ENCODE measurements around the gene DECR2.
"Not testable (repeated sequence)": the region's sequence is repeated elsewhere in the genome, so short reads cannot be mapped to it uniquely, and the experiment has no call there.

The DECR2 gene

DNA sequence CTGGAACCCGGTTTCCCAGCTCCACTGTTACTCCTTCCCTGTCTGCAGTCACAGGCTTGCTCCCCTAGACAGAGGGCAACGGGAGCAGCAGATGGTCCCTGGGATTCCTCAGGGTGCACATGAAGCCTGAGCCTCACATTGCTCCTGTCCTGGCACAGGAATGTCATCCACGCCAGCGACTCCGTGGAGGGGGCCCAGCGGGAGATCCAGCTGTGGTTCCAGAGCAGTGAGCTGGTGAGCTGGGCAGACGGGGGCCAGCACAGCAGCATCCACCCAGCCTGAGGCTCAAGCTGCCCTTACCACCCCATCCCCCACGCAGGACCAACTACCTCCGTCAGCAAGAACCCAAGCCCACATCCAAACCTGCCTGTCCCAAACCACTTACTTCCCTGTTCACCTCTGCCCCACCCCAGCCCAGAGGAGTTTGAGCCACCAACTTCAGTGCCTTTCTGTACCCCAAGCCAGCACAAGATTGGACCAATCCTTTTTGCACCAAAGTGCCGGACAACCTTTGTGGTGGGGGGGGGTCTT, 1.6 kb upstream of the DECR2 start:
- no peak for DNase-seq (ENCODE audit: low spot score)

DNA sequence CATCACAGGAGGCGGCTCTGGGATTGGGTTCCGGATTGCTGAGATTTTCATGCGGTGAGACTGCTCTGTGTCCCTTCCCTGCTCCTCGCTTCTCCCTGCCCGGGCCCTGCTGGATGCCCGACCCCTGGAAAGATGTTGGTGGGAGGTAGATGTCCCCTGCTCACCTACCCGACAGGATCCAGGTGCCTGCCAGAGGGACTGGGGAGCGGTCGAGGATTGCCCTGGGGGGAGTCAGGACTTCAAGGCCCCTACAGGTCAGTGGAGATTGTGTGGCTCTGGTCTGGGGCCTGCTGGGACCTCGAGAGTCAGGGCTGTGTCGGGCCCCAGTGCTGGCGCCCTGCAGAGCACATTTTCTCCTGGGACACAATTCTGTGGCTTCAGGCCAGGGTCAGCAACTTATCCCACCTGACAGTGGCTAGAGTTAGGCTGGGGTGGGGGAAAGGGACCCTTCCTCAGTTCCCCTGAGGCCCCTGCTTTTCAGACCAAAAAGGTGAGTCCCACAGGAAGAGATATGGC, 3.3 kb downstream of the DECR2 start:
- no peak for DNase-seq (ENCODE audit: low spot score)

DNA sequence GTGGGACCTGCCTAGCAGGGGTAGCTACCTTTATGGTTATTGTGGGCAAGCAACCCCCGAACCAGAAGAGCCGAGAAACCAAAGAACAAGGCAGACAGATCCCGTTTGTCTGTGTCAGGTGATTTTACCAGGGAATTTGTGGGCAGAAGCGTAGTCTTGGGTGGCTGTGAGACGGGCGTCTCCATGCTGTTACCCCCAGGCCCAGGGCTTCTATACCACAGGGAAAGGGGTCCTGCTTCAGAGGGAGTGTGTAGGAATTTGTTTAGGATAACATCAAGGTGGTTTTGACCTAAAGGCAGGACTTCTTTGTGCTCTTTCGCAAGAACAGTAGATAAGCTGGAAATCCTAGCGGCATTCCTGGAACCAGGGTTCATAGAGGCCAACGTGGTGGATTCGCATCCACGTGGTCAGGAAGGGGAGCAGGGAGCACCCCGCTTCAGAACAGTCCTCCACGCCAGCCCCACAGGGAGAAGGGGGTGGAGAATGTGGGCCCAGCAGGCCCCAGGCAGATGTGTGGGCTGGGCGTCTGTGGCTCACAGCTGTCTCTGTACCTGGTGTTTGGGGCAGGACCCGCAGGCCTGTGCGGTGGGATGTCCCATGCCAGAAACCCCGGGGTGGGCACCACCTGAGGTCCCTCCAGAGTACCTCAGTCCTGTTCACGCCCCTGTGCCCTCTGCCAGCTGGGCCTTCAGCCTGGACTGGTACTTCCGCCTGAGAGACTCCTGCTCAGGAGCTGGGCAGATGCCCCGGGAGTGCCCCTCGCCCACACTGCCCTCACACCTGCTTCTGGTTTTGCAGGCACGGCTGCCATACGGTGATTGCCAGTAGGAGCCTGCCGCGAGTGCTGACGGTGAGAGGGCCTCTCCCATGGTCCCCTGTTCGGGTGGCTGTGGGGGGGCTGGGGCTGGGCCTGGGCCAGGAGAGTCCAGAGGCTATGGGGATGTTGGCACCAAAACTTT, 4.1 kb downstream of the DECR2 start:
- DNase-seq (ENCODE audit: low spot score) = no peak

DNA sequence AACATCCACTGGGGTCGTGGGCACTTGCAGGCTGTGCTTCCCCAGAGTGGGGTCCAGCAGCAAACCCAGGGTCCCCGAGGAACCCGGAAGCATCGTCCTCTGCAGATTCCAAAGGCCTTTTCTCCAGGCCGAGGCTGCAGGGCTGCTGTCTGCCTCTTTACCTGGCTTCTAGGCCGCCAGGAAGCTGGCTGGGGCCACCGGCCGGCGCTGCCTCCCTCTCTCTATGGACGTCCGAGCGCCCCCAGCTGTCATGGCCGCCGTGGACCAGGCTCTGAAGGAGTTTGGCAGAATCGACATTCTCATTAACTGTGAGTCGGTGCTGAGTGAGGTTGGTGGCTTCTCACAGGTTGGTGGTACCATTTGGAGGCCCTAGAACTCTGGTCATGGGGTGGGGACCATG, 5.6 kb downstream of the DECR2 start:
- no peak for DNase-seq (ENCODE audit: low spot score)

DNA sequence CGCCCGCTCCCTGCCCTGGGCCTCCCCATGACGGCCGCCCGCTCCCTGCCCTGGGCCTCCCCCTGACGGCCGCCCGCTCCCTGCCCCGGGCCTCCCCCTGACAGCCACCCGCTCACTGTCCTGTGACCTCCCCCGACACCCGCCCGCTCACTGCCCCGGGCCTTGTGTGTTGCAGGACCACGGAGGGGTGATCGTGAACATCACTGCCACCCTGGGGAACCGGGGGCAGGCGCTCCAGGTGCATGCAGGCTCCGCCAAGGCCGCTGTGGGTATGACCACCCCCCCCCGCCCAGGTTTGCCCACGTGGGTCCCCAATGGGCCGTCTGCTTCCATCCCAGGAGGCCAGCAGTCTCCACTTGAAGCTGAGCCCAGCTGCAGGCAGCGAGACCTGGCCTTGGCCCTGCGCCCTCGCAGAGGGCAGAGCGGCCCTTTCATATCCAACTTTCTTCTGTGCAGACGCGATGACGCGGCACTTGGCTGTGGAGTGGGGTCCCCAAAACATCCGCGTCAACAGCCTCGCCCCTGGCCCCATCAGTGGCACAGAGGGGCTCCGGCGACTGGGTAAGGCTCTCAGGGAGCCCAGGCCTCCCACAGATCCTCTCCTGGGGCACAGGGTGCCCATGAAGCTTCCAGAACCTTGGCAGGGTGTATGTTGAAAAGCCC, 9.0 kb downstream of the DECR2 start:
- no peak for DNase-seq (ENCODE audit: low spot score)

DNA sequence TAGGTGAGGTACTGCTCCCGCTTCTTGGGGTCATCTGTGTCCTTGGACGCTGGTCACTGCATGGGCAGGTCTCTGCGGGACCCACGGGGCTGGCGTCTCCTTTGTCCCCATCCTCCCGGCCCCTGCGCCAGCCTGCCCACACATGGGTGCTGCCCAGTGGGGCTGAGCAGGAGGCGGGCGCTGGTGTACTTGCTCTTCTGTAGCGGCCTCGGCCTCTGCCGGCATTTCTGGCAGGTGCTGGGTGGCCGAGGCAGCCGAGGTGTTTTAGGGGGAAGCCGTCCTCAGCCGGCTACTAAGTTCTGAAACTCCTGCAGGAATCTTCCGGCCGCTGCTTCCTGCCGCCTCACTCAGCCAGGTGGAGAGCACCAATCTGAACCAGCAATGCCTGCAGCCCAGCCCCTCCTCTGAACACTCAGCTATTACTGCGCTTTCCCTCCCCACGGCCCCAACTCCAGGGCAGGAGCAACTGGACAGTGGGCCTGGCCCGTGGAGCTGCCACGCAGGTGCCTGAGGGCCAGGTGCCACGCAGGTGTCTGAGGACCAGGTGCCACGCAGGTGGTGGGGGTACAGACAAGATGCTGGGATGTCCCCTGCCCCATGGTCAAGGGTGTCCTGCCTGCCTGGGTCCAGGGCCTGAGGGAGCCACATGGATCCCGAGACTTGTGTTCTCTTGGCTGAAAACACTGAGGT, 10.0 kb downstream of the DECR2 start:
- no peak for DNase-seq (ENCODE audit: low spot score)

DNA sequence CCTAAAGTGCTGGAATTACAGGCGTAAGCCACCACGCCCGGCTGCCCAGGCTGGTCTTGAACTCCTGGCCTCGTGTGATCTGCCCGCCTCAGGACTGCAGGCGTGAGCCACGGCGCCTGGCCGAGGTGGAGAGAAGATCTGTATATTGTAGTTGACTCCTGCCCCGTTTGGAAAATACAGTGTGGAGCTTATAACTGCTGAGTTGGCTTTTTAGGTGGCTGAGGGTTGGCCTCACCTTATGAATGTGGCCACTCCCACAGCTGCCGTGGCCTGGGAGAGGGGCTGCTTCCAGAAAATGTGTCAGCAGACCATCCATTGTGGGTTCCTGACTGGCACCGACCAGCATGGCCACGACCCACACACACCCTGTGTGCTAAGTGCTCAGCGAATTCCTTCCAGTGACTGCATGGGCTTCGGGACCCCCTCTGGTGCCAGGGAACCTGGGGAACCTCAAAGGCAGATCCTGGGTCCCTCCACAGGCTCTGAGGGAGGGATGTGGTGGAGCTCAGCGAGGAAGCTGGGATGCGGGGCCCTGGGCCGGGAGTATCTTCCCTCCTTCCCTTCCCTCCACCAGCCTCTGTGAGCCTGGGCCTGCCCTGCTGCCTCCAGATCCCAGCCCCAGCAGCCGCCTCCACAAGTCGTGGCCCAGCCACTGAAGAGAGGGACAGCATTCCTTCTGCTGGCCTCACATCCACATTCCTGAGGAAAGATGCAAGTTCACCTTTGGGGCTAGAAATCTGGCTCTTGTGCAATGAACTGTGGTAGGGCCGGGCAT, 12.9 kb downstream of the DECR2 start:
- DNase-seq (ENCODE audit: low spot score) = no peak

DNA sequence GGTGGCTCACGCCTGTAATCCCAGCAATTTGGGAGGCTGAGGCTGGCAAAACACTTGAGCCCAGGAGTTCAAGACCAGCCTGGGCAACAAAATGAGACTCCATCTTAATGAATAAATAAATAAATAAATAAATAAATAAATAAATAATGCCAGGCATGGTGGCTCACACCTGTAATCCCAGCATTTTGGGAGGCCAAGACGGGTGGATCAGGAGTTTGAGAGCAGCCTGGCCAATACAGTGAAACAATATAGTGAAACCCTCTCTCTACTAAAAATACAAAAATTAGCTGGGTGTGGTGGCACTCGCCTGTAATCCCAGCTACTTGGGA, 13.4 kb downstream of the DECR2 start:
- DNase-seq (ENCODE audit: low spot score) = not testable (repeated sequence)

DNA sequence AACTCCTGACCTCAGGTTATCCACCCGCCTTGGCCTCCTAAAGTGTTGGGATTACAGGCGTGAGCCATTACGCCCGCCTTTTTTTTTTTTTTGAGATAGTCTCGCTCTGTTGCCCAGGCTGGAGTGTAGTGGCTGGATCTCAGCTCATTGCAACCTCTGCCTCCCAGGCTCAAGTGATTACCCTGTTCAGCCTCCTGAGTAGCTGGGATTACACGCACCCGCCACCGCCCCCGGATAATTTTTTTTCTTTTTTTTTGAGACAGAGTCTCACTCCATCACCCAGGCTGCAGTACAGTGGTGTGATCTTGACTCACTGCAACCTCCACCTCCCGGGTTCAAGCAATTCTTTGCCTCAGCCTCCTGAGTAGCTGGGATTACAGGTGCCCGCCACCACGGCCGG, 20.5 kb downstream of the DECR2 start:
- DNase-seq (ENCODE audit: low spot score) = not testable (repeated sequence)

DNA sequence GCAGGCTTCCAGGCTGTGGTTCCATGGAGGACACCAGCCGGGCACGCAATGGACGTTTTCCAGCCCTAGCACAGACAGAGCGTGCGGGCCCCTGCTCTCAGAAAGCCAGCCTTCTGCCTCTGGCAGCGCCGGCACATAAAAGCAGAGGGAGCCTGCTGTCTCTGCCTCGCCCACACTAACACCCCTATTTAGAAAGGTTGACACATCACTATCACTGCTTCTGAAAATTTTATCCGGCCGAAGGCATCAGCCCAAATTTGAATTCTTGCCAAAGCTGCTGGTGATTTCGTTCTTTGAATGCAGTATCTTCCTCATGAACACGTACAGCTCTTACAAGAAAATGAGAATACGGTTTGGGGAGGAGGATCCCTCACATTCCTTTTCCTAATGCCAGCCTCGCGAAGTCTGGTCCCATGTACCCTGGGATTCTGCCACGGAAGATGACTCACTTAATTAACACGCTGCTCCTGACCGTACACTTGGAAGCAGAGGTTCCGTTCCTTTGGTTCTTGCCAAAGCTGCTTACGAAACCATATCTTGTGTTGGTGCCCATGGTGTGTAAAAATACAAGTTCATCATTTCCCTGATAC, 22.4 kb downstream of the DECR2 start:
- DNase-seq (ENCODE audit: low spot score) = no peak

DNA sequence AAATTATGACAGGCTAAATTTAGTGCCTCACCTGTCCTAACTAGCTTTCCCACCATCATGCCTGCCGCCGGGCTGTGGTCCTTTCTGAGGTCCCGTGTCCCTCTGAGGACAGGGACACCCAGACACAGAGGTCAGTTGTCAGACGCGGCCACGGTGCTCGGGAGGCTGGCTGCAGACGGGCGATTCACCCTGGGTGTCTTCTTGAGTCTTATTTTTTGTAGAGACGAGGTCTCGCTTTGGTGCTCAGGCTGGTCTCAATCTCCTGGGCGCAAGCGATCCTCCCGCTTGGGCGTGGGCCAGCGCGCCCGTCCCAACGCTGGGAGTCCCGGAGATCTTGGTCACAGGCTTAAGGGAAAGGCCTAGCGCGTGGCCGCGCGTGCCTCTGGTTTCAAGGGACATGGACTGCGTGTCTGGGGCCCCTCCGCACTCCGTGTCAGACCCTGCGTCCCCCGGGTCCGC, 23.0 kb downstream of the DECR2 start:
- no peak for DNase-seq (ENCODE audit: low spot score)

DNA sequence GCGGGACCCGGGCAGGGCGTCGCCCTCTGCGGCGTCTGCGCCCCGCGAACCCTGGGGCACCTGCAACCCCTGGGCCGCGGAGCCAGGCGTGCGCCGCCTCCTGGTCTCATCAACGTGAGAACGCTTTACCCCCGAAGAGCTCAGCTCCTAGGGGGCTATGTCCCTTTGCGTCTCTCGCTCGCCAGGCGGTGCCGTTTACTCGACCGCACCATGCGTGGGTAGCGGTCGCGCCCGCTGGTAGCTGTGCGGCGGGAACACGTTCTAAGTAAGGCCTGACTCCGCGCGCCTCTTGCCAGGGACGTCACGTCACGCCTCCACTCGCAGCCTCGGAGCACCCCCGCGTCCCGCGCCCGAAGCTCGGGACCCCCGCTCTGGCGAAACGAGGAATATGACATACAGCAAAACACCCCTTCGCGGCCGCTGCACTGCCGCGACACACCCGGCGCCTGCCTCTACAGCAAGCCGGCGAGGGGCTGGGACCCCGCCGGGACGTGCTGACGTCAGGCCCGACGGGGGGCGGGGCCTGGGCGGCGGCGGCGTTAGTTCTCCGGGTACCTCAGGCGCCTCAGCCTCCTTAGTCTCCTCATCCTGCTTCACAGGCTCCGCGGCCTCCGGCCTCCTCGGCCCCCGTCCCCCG, 23.5 kb downstream of the DECR2 start, which contains the start of gene RAB11FIP3:
RAB11FIP3 (plus strand) TSS at position 568 of the 637 bp plus-strand sequence. CDS start 358 bp downstream, outside the sequence.
- peak; percentile 84 for DNase-seq (ENCODE audit: low spot score)

DNA sequence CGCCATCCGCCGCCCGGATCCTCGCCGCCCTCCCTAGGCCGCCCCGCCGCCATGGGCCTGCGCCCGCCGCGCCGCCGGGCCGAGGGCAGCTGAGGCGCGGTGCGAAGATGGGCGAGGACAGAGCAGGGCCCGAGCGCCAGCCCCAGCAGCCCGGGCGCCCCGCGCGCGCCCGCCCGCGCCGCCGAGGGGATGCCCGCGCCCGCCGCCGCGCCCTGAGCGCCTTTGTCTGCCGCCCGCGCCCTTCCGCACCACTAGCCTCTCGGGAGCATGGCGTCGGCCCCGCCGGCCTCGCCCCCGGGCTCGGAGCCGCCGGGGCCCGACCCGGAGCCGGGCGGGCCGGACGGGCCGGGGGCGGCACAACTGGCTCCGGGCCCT, 24.0 kb downstream of the DECR2 start:
- no peak for DNase-seq (ENCODE audit: low spot score)

DNA sequence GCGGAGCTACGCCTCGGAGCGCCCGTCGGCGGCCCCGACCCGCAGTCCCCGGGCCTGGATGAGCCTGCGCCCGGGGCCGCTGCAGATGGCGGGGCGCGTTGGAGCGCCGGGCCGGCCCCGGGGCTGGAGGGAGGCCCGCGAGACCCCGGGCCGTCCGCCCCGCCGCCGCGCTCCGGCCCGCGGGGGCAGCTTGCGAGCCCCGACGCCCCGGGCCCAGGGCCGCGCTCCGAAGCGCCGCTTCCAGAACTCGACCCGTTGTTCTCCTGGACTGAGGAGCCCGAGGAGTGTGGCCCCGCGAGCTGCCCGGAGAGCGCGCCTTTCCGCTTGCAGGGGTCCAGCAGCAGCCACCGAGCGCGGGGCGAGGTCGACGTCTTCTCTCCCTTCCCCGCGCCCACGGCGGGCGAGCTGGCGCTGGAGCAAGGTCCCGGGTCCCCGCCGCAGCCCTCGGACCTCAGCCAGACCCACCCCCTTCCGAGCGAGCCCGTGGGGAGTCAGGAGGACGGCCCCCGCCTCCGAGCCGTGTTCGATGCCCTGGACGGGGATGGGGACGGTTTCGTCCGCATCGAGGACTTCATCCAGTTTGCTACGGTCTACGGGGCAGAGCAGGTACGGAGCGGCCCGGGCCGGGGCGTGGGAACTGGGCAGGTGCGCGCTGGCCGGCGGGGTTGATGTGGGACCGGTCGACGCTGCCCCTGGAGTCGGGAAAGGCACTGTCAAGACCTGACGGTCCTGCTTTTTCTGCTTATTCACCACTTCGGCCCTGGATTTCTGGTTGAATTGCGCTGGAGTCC, 24.6 kb downstream of the DECR2 start:
- DNase-seq (ENCODE audit: low spot score) = no peak

DNA sequence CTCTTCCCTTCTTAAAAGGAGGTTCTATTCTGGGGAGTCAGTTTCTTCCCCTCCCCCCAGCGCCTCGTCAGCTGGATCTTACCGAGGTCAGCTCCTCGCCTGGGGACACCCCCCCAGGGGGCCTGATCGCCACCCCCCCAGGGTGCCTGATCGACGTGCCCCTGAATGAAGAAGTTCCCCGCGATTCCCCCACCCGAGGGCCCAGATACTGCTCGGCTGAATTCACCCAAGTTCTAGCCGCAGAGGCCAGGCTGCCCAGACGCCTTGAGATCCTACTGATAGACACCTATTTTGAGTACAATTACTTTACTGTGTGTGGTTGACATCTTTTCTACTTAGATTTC, 25.2 kb downstream of the DECR2 start:
- DNase-seq (ENCODE audit: low spot score) = no peak

DNA sequence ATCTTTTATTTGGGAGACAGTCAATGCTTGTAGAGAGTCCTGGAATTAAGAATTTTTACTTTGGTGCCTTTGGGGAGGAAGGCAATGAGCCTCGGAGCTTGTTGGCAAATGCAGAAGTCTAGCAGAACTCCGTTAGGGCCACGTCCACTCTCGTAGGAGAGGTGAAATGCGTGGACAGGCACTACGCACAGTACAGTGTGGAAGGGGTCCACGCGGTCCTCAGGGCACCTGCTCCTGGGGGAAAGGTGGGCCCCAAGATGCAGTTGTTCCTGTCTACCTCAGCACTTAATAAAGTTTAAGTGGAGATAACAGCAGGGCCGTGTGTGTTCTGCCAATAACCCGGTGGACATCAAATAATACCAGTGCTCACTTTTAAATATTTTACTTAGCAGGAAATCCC, 25.6 kb downstream of the DECR2 start:
- no peak for DNase-seq (ENCODE audit: low spot score)

DNA sequence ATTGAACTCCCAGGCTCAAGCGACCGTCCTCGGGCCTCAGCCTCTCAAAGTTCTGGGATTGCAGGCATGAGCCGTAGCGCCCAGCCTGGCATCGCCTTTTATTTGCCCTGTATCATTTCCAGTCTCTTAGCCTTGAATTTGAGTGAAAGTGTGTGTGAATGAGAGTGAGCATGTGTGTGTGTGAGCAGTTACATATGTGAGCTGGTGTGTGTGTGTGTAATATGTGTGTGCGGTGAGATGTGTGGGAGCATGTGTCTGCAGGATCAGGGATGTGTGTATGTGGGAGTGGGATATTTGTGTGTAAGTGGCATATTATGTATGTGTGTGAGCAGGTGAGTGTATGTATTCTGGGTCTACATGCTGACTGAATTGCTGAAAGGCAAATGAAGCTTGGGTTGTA, 29.2 kb downstream of the DECR2 start:
- no peak for DNase-seq (ENCODE audit: low spot score)

DNA sequence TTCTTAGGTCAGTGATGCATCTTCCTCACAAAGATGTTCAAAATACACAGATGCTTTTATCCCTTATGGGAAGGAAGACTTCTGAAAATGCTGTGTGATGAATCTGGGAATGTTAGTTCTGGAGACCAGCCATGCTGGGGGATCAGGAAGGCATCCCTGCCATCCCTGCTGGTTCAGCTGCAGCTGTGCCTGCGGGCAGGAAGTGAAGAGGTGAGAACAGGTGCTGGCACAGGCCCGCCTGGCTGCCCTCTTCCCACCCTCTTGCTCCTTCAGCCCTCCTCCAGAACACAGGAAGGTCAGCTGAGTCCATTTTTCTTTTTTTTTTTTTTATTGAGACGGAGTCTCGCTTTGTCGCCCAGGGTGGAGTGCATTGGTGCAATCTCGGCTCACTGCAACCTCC, 38.9 kb downstream of the DECR2 start:
- DNase-seq (ENCODE audit: low spot score) = no peak

DNA sequence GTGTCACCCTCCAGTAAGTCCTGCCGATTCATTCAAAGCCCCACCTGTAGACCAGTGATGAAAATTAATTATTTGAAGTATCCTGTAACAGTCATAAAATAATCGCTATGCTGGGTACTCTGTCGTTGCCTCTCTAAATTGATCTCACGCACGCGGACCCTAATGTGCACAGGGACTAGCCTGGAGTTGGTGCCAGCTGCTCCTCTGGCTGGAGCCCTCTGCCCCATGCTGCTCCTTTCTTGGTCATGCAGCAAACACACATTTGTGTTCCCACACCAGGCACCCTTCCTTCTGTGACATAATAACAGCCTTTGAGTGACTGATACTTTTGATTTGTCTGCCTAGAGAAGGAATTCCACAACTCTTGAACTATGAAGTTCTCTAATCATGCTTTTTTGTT, 39.8 kb downstream of the DECR2 start:
- DNase-seq (ENCODE audit: low spot score) = no peak

DNA sequence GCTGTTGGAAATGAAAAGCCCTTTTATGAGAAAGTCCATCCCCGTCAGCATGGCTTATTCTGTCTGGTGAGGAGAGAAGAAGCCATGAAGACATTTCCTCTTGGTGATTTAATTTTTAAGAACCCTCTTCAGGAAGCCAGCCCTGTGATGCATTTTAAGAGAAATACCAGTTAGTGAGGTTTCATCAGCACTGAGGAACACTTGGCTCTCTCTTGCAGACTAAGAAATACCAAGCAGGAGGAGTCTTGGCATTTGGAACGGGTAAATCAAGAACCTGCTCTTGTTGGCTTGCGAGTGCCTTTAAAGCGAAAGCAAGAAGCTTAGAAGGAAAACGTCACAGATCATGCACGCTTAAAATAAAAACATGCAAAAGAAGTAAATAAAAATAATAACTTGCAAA, 41.3 kb downstream of the DECR2 start:
- no peak for DNase-seq (ENCODE audit: low spot score)
